Osteocyte (in vitro differentiated cells): ENCODE data around the gene ARF5. TPM values are rescaled to one million over a fixed set of nuclear protein-coding genes. Genes with fewer than 3 reads are reported as not detected.

ENCODE experiments used
- DNase-seq: peaks from one replicate; pipeline ENCODE4 v3.0.0; 2021; ENCODE audit warnings: mixed read lengths; ENCODE audit not compliant: unreplicated experiment; ENCODE audit errors: extremely low spot score
- H3K27ac Mint-ChIP-seq: one replicate; pipeline ENCODE4 v1.8.0; 2021; ENCODE audit warnings: mild to moderate bottlenecking, mixed read lengths; ENCODE audit not compliant: unreplicated experiment
- H3K27me3 Mint-ChIP-seq: one replicate; pipeline ENCODE4 v1.8.0; 2021; ENCODE audit warnings: mixed read lengths; ENCODE audit not compliant: unreplicated experiment
- H3K36me3 Mint-ChIP-seq: one replicate; pipeline ENCODE4 v1.8.0; 2021; ENCODE audit warnings: mixed read lengths; ENCODE audit not compliant: unreplicated experiment
- H3K4me1 Mint-ChIP-seq: one replicate; pipeline ENCODE4 v1.8.0; 2021; ENCODE audit warnings: mixed read lengths; ENCODE audit not compliant: unreplicated experiment
- H3K4me3 Mint-ChIP-seq: one replicate; pipeline ENCODE4 v1.8.0; 2021; ENCODE audit warnings: mild to moderate bottlenecking, moderate library complexity, mixed read lengths; ENCODE audit not compliant: unreplicated experiment
- H3K9me3 Mint-ChIP-seq: one replicate; pipeline ENCODE4 v1.8.0; 2021; ENCODE audit warnings: mixed read lengths; ENCODE audit not compliant: unreplicated experiment
- total RNA-seq: library from RNA; stranded (reverse); gene quantifications from 2 replicates; pipeline ENCODE4 v1.2.1, GENCODE V29; 2021
- TF ChIP-seq, protein P1 (sequence below): fragments of 200-600 bp; sonication (generic); IDR thresholded peaks from 2 replicates; pipeline ENCODE4 v1.5.0; 2021; ENCODE audit warnings: antibody characterized with exemption, mild to moderate bottlenecking, moderate library complexity

The ARF5 gene
- total RNA-seq, 1 donor from 2014 or later: 191 TPM

DNA sequence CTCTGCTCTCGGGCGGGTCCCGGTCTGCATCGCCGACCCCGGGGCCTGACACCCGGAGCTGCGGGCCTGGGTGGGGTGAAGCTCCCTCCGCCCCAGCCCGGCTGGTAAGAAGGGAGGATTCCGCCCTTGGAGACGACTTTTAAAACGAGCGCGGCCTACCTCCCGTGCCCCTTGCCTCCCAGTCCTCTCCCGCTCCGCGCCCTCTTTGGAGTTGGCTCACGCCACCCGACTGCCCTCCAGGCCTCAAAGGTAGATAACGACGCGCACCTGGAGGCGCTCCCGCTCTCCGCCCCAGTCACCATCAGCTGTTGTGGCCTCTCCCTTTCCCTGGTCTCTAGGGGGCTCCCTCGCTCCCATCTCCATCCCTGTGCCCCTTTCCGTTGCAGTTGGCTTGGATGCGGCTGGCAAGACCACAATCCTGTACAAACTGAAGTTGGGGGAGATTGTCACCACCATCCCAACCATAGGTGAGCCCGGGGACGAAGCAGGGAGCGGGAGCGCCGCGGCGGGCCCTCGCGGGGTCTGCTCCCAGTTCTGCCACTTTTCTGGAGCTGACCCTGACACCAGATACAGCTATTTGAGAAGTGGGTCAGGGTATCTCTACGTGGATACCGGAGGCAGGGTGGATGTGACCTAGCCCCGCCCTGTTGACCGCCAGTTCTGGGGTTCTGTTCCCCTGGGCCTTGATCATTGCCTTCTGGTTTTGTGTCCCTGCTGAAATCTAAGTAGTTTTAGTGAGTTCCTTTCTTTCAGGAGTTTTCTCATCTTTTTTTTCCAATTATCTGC is 679 bp downstream of the ARF5 start:
- no peak for DNase-seq
- peaks cover 17% of the 10 kb centered on the region for H3K36me3 Mint-ChIP-seq
- H3K4me1 Mint-ChIP-seq: peaks cover 32% of the 10 kb centered on the region
- H3K27ac Mint-ChIP-seq: peak overlapping the region; percentile 92
- H3K9me3 Mint-ChIP-seq: peaks cover 6% of the 10 kb centered on the region
- H3K27me3 Mint-ChIP-seq: no peaks in the 10 kb centered on the region
- TF ChIP-seq, protein P1, sequence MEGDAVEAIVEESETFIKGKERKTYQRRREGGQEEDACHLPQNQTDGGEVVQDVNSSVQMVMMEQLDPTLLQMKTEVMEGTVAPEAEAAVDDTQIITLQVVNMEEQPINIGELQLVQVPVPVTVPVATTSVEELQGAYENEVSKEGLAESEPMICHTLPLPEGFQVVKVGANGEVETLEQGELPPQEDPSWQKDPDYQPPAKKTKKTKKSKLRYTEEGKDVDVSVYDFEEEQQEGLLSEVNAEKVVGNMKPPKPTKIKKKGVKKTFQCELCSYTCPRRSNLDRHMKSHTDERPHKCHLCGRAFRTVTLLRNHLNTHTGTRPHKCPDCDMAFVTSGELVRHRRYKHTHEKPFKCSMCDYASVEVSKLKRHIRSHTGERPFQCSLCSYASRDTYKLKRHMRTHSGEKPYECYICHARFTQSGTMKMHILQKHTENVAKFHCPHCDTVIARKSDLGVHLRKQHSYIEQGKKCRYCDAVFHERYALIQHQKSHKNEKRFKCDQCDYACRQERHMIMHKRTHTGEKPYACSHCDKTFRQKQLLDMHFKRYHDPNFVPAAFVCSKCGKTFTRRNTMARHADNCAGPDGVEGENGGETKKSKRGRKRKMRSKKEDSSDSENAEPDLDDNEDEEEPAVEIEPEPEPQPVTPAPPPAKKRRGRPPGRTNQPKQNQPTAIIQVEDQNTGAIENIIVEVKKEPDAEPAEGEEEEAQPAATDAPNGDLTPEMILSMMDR: peak; percentile 67
- H3K4me3 Mint-ChIP-seq: peak overlapping the region; percentile 98

DNA sequence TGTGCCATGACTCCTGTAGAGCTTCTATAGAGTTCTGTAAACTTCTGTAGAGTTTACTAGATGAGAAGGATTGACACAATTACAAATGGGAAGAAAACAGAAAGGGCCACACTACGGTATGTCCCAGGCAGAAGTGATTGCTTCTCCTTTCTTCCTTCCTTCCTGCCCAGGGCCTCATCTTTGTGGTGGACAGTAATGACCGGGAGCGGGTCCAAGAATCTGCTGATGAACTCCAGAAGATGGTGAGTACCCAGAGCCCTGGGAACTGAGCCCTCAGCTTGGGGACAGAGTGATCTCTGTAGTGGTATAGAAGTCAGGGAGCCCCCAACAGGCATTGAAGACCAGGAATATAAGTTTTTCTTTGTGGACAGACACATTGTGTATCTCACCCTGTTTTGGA is 1.7 kb downstream of the ARF5 start:
- TF ChIP-seq, protein P1: no peak
- Mint-ChIP-seq H3K36me3 (peaks cover 17% of the 10 kb centered on the region), H3K4me3 (peak overlapping the region; percentile 98), H3K27ac (peak overlapping the region; percentile 57), H3K27me3 (no peaks in the 10 kb centered on the region), H3K9me3 (peaks cover 6% of the 10 kb centered on the region), H3K4me1 (peaks cover 22% of the 10 kb centered on the region)
- no peak for DNase-seq

DNA sequence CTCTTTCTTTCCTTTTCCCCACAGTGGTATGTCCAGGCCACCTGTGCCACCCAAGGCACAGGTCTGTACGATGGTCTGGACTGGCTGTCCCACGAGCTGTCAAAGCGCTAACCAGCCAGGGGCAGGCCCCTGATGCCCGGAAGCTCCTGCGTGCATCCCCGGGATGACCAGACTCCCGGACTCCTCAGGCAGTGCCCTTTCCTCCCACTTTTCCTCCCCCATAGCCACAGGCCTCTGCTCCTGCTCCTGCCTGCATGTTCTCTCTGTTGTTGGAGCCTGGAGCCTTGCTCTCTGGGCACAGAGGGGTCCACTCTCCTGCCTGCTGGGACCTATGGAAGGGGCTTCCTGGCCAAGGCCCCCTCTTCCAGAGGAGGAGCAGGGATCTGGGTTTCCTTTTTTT is 3.0 kb downstream of the ARF5 start:
- H3K4me1 Mint-ChIP-seq: peaks cover 16% of the 10 kb centered on the region
- peaks cover 3% of the 10 kb centered on the region for H3K27me3 Mint-ChIP-seq
- DNase-seq: no peak
- H3K4me3 Mint-ChIP-seq: no peak overlapping the region
- no peak overlapping the region for H3K27ac Mint-ChIP-seq
- peaks cover 17% of the 10 kb centered on the region for H3K36me3 Mint-ChIP-seq
- peaks cover 4% of the 10 kb centered on the region for H3K9me3 Mint-ChIP-seq
- TF ChIP-seq, protein P1: no peak

DNA sequence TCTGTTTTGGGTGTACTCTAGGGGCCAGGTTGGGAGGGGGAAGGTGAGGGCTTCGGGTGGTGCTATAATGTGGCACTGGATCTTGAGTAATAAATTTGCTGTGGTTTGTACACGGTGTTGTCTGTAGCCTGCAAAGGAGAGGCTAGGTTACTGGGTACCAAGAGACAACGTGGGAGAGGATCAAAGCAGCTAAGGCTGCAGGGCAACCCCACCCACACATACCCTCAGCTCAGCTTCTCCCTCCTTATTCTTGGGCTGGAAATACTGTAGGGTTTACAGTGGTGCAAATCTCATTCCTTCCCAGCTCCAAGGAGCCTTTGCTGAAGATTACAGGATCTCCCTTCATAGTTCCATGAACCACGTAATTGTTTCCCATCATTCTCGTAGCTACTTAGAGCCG is 3.4 kb downstream of the ARF5 start:
- Mint-ChIP-seq H3K9me3 (no peaks in the 10 kb centered on the region), H3K36me3 (peaks cover 17% of the 10 kb centered on the region), H3K4me1 (peaks cover 16% of the 10 kb centered on the region), H3K27me3 (peaks cover 3% of the 10 kb centered on the region), H3K27ac (no peak overlapping the region), H3K4me3 (no peak overlapping the region)
- TF ChIP-seq, protein P1: no peak
- no peak for DNase-seq

GRCh38 chr7:127592550-127592949 is 4.3 kb downstream of the ARF5 start:
- DNase-seq: no peak
- no peaks in the 10 kb centered on the region for H3K9me3 Mint-ChIP-seq
- H3K36me3 Mint-ChIP-seq: peaks cover 17% of the 10 kb centered on the region
- H3K27ac Mint-ChIP-seq: no peak overlapping the region
- TF ChIP-seq, protein P1: no peak
- no peak overlapping the region for H3K4me3 Mint-ChIP-seq
- peaks cover 11% of the 10 kb centered on the region for H3K4me1 Mint-ChIP-seq
- H3K27me3 Mint-ChIP-seq: peaks cover 3% of the 10 kb centered on the region
